SH-SY5Y (cell line): ENCODE results near the gene VANGL1.

ENCODE experiments used
- GATA2 ChIP-seq: IDR thresholded peaks from 2 replicates; pipeline ENCODE4 v1.6.1; 2011; ENCODE audit warnings: mild to moderate bottlenecking, low read depth, low read length
- GATA3 ChIP-seq: IDR thresholded peaks from 2 replicates; pipeline ENCODE4 v1.6.1; 2011; ENCODE audit warnings: low read depth, mild to moderate bottlenecking, low read length, moderate library complexity

DNA sequence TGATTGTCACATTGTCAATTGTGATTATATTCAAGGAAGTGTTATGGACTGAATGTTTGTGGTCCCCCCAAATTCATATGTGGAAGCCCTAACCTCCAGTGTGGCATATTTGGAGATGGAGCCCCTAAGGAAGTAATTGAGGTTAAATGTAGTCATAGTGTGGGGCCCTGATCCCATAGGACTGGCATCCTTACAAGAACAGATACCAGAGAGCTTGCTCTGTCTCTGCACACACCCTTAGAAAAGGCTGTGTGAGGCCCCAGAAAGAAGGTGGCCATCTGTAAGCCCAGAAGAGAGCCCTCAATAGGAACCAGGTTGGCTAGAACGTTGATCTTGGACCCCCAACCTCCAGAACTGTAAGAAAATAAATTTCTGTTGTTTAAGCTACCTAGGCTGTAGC, 28.1 kb downstream of the VANGL1 start:
- TF ChIP-seq GATA2 = no peak
- no peak for TF ChIP-seq GATA3
